Cardiac septum (tissue), 1 donor: Measurements from ENCODE around the gene SLC10A2. TPM values are rescaled to one million over a fixed set of nuclear protein-coding genes. Genes with fewer than 3 reads are reported as not detected.

ENCODE experiments used
- DNase-seq: peaks from one replicate; pipeline ENCODE4 v3.0.0-alpha.2; 2020; ENCODE audit warnings: low spot score
- intact Hi-C: fragments of 100-400 bp; cut with DNase I; formaldehyde crosslinking; loops from one replicate; pipeline ENCODE4 v1.14.0; 2022
- total RNA-seq: library from RNA; stranded (reverse); fragmentation: NEBNext Ultra II Directional; extraction: Animal tissue kit (Norgen Biotek cat#: 25700); gene quantifications from one replicate; pipeline ENCODE4 v1.2.1, GENCODE V29; 2021
- donor health status: DM: no; HTN: no; CAD: no.

The SLC10A2 gene
- total RNA-seq, 1 donor from 2014 or later: not detected

GRCh38 chr13:103062079-103062478, 4.1 kb downstream of the SLC10A2 start:
- DNase-seq: no peak
- intact Hi-C loops: no loop called here

GRCh38 chr13:103056008-103056407, 10.2 kb downstream of the SLC10A2 start:
- intact Hi-C loops: no loop called here
- DNase-seq: no peak

- DNase-seq: no peak
- intact Hi-C loops: no loop called here
These were observed 11.1 kb downstream of the SLC10A2 start for GRCh38 chr13:103055166-103055565.

GRCh38 chr13:103046676-103047075, 19.5 kb downstream of the SLC10A2 start:
- intact Hi-C loops: no loop called here
- no peak for DNase-seq

- no peak for DNase-seq
- intact Hi-C loops: no loop called here
These were observed 22.2 kb downstream of the SLC10A2 start for GRCh38 chr13:103044056-103044455.

GRCh38 chr13:103040006-103040405, 26.2 kb downstream of the SLC10A2 start:
- DNase-seq: no peak
- intact Hi-C loops: no loop called here

GRCh38 chr13:103039183-103039582, 27.0 kb downstream of the SLC10A2 start:
- DNase-seq: no peak
- intact Hi-C loops: no loop called here

GRCh38 chr13:103036268-103036667, 29.9 kb downstream of the SLC10A2 start:
- no peak for DNase-seq
- intact Hi-C loops: no loop called here

GRCh38 chr13:103033999-103034398, 32.2 kb downstream of the SLC10A2 start:
- DNase-seq: no peak
- intact Hi-C loops: no loop called here

GRCh38 chr13:103031332-103031873, 34.8 kb downstream of the SLC10A2 start:
- intact Hi-C loops: no loop called here
- no peak for DNase-seq

- intact Hi-C loops: no loop called here
- DNase-seq: no peak
These were observed 35.4 kb downstream of the SLC10A2 start for GRCh38 chr13:103030776-103031175.

GRCh38 chr13:103029798-103030197, 36.4 kb downstream of the SLC10A2 start:
- intact Hi-C loops: no loop called here
- no peak for DNase-seq

GRCh38 chr13:103022336-103022735, 43.9 kb downstream of the SLC10A2 start:
- intact Hi-C loops: no loop called here
- no peak for DNase-seq

- intact Hi-C loops: no loop called here
- no peak for DNase-seq
These were observed 47.7 kb downstream of the SLC10A2 start for GRCh38 chr13:103018556-103018955.

- intact Hi-C loops: no loop called here
- no peak for DNase-seq
These were observed 53.6 kb downstream of the SLC10A2 start for GRCh38 chr13:103012646-103013045.

GRCh38 chr13:103009051-103009840, 57.0 kb downstream of the SLC10A2 start:
- intact Hi-C loops: no loop called here
- no peak for DNase-seq

- intact Hi-C loops: no loop called here
- no peak for DNase-seq
These were observed 58.8 kb downstream of the SLC10A2 start for GRCh38 chr13:103007427-103007762.

- intact Hi-C loops: no loop called here
- no peak for DNase-seq
These were observed 59.4 kb downstream of the SLC10A2 start for GRCh38 chr13:103006641-103007426.

- DNase-seq: no peak
- intact Hi-C loops: no loop called here
These were observed 61.4 kb downstream of the SLC10A2 start for GRCh38 chr13:103004661-103005345.

GRCh38 chr13:103003631-103004030, 62.6 kb downstream of the SLC10A2 start:
- intact Hi-C loops: no loop called here
- no peak for DNase-seq
